Midbrain (tissue), 1 donor: Measurements from ENCODE around the gene HOXB3.
"Not testable (repeated sequence)": the region's sequence is repeated elsewhere in the genome, so short reads cannot be mapped to it uniquely, and the experiment has no call there.

Experiments used
- DNase-seq: peaks from one replicate; lab custom pipeline; 2025; lab: John Stamatoyannopoulos, UW

The HOXB3 gene

DNA sequence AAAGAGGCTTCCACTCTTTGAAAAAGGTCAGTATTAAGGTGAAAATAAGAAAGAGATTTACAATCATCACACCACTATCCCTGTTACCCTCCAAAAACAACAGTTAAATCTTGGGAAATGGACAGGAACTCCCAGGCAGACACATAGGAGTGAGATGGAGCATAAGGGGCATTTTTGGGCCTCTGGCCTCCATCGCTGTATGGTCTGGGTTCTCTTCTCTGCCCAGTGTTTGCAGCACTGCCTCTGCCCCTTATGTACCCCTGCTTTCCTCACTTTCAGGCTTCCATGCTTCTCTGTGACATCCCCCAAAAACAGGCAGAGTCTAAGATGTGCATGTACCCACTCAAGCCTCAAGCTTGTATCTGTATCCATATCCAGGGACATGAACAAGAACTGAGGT, 44.5 kb downstream of the HOXB3 start:
- no peak for DNase-seq

- no peak for DNase-seq
Observed at GRCh38 chr17:48545022-48545375, 45.0 kb downstream of the HOXB3 start, which contains the start of gene HOXB2. Gene HOXB2 (minus strand): TSS chr17:48545109. CDS start chr17:48544911, 198 bp downstream.

DNA sequence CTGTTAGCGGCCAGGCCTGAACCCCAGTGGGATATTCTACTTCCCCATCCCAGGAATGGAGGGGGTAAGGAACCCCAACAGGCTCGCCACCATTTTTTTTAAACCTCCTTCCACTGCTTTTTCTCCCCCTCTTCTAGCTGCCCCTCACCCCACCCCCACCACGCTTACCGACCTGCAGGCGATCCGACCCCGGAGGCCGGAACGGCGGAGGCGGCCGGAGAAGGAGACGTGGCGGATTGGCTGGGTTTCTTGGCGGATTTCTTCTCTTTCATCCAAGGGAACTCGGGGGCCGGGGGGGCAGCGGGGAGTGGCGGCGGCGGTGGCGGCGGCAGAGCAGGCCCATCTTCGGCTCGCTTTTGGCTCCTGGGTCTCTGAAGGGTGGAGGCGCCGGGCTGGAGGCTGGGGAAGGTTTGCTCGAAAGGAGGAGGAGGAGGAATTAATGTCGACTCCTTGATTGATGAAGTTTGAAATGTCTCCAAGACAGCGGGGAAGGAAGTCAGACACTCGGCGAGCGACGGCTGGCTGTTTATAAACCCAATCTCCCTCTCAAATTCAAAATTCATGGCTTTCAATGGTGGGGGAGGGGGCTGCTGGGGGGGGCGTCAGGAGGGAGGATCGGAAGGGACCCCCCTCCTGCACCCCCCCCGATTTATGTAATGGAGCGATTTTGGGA, 45.6 kb downstream of the HOXB3 start:
- no peak for DNase-seq

DNA sequence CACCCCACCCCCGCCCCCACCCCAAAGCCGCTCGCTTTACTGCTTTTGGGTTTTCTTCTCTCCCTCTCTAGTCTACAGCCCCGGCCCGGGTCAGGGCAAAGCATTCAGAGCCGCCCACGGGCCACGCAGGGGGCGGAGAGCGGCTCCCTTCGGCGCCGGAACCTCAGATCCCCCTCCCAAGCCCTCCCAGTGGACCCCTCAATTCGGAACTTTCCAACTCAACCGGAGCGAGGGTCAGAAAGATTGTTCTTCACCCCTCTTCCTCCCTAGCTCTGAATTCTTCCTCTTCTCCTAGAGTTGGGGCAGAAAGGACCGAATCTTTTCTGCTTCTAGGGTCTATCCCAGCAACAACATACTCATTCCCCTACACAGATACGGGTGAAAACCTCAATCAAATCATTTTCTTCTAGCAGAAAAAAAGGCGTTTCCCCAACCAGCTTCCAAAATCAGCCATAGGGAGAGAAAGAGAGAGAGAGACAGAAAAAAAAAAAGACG, 46.1 kb downstream of the HOXB3 start:
- no peak for DNase-seq

DNA sequence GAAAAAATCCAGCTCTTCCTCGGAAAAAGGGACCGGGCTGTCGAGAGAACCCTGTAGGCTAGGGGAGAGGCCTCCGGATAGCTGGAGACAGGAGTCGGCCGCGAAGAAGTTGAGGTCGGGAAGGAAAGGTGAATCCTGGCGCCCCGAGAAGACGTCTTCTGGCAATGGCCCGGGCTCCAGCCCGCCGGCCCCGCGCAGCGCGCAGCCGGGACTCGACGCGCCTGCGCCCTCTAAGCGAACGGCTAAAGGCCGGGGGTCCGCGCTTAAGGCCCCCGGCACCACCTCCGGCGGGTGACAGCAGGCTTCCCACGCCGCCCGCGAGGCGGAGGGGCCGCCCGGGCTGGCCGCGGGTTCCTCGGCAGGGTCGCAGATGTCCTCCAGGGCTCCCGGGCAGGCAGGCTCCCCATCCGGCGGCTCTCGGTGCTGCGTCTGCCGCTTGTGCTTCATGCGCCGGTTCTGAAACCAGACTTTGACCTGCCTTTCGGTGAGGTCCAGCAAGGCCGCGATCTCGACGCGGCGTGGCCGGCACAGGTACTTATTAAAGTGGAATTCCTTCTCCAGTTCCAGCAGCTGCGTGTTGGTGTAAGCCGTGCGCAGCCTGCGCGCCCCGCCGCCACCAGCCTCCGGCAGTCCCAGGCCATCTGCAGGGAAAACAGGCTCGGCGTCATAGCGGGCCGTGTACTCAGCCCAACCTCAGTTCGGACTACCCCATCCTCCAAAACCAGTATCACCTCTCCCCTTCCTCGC, 46.8 kb downstream of the HOXB3 start:
- no peak for DNase-seq

- no peak for DNase-seq
Observed at GRCh38 chr17:48542698-48543106, 47.3 kb downstream of the HOXB3 start.

DNA sequence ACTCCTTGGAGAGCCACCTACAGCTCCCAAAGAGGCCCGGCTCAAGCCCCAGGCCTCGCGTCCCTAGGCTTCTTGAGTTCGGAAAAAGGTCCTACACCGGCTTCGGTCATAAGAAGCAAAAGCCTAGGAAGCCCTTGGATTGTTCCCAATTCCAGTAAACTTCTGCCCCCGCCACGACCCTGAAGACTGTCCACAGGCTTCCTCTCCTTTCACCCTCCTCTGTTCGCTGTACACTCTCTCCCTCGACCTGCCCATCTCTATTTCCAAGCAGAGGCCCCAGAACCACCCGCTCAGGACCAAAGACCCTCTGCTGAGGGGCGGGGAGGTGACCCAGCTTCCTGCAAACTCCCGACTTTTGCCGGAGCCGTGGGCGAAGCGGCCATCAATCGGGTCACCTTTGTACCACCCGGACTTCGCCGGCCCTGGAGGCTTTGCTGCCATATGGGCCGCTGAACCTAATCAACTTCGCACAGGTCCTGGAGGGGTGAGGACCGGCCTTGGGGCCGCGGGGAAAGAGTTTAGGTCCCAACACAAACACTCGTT, 47.9 kb downstream of the HOXB3 start:
- no peak for DNase-seq

DNA sequence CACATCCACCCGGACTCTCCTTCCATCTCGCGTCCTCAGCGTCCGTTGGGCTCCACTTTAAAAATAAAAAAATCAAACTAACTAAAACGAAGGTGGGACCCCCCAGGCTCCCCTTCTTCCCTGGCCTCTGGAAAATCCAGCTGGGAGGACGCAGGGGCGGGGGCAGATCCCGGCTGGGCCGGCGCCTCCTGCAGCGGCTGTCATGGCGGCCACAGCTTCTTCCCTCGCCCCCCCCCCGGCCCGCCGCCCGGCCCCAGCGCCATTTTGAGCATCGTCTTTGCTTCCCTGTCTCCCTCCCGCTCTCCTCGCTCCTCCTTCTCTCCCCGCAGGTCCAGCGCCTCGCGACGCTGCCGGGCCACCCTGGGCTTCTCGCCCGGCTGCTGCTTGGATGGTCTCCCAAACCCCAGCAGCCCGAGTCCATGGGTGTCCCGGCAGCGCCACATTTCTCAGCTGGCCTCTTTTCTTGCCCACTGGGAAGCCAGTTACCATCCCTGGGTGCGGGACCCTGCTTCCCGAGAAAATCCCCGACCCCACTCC, 48.4 kb downstream of the HOXB3 start:
- DNase-seq: no peak

- no peak for DNase-seq
Observed at GRCh38 chr17:48541036-48541576, 48.9 kb downstream of the HOXB3 start.

- DNase-seq: no peak
Observed at GRCh38 chr17:48540213-48540612, 49.8 kb downstream of the HOXB3 start.

GRCh38 chr17:48539177-48539576, 50.9 kb downstream of the HOXB3 start:
- DNase-seq: no peak

GRCh38 chr17:48537316-48537715, 52.7 kb downstream of the HOXB3 start:
- DNase-seq: no peak

GRCh38 chr17:48535793-48536559, 54.1 kb downstream of the HOXB3 start:
- DNase-seq: not testable (repeated sequence)

DNA sequence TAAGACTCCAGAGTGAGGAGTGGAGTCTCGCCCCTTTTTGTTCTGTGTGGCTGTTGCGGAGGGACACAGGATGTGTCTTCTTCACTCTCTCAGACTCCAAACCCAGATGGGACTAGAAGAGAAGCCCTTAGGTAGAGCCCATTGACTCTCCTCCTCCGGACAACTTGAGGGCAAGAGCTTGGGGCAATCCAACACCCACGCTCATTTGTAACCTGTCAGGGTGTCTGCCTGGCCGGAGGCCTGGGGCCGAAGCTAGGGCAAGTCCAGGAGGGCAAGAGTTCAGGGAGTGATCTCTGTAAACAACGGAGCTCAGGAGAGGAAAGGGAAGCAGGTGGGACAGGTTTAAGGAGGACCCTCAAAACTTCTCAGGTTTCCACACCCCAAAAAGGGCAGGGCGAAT, 57.8 kb downstream of the HOXB3 start:
- no peak for DNase-seq

GRCh38 chr17:48530887-48531272, 59.2 kb downstream of the HOXB3 start, which contains the start of gene HOXB1:
Gene HOXB1 (minus strand): TSS chr17:48531011. CDS start chr17:48530904, 107 bp downstream.
- DNase-seq: no peak

DNA sequence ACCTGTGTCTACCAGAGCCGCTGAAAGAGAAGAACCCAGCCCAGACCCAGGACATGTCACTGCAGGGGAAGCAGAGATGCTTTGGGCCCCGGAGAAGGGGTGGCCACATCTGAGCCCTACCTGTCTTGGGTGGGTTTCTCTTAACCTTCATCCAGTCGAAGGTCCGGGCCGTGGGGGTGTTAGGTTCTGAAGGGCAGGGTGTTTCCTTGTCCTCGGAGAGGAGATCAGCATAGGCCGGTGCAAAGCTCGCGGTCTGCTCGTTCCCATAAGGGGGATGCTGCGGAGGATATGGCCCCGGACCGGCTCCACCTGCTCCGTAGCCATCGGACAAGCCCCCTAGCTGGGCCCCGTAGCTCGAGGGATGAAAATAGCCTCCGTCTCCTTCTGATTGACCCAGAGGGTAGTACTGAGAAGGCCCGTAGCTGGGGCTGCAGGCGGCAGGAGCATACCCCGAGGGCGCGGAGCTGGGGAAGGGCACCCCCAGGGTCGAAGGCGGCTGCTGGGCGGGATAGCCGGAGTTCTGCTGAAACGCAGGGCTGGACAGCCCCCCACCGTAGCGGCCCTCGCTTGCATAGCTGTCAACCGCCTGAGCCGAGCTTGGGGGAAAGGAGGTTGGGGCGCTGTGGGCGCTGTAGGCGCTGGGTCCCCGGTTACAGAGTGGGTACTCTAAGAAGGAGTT, 59.7 kb downstream of the HOXB3 start:
- DNase-seq: no peak

- DNase-seq: no peak
Observed at GRCh38 chr17:48529683-48530009, 60.4 kb downstream of the HOXB3 start.

DNA sequence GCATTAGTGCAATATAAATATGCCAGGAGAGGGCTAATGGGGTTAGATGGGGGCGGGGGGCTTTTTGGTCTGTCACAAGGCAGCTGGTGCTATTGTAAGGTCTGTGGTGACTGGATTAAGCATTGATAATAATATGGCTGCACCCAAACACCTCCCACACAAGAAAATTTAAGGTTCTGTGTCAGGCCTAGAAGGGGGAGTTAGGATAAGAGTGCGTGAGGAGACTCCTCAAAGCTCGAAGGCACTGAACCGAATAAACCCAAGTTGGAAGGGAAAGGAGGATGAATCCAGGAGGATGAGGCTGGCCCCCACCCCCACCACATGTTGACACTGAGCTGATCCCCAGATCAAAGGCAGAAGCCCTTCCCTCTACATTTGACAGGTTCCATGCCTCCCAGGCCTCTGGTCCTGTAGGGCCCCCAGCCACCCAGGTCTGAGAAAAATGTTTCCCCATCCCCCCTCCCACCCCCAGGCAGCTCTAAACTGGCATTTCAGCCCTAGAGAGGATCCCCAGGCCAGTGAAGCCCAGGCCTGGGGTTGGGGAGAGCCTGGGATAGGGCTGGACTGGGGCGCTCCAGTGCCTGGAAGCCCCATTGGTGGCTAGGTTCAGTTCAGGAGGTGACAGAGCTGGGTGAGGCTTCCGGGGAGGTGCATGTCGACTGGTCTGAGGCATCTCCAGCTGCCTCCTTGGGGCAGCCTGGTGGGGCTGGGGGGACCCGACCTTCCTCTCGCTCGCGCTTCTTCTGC, 60.9 kb downstream of the HOXB3 start:
- DNase-seq: no peak

DNA sequence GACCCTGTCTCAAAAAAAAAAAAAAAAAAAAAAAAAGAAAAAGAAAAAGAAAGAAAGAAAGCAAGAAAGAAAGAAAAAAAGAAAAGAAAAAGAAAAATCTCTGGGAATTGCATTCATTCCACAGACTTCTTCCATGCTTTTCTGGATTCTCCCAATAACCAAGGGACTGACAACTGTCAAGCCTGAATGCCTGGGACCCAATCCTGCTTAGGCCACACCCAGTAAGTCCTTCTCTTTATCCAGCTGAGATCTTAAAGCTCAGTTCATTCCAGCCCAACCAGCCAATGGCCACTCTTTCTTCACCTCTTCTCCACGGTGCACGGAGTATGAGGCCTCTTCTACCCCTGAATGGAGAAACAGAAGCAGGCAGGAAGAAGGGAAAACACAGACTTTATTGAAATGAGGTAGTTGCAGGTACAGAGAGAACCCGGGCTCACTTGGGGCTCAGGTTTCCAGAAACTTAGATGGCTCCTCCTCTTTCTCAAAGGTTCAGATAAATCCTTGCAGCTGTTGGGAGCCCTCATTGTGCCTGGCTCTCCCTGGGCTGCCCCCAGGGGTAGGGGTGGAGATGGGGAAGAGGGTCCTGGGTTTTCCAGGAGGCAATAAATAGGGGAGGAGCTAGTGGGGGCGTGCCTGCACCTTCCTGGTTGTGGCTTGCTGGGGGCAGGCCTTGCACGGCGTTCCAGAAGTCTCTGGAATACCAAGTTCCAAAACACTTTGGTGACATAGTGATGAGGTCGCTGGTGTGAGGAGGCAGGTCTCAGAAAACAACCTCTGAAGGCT, 61.7 kb downstream of the HOXB3 start:
- DNase-seq: no peak

DNA sequence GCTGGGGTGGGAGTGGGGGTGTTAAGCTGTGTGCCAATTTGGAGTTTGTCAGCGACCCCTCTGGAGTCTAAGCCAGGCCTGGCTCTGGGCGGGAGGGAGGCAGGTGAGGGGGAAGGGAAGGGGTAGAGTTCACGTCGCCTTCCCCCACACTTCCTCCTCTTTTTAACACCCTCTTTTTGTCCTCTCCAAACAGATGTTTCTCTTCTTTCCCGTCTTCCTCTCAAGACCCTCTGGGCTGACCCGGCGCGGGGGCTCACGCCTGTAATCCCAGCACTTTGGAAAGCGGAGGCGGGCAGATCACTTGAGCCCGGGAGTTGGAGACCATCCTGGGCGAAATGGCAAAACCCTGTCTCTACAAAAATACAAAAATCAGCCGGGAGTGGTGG, 62.5 kb downstream of the HOXB3 start:
- DNase-seq: no peak
